Natural killer cell treated with Interleukin-12 subunit alpha and Interleukin-12 subunit beta and Interleukin-15 and Interleukin-18, amount 100 ng/mL, for 72 hours (primary cell): ENCODE measurements around the gene ROBO1. TPM values are rescaled to one million over a fixed set of nuclear protein-coding genes. Genes with fewer than 3 reads are reported as not detected.

Source experiments
- ATAC-seq, 2 donors: fragments of 150-1000 bp; cut with Tn5 transposase in 1 of 2; sonication (Bioruptor Pico), chemical (Tn5 transposase) in 1 of 2; 2 replicates each; pipeline ENCODE4 v1.10.0; 2021
- DNase-seq: peaks from one replicate; pipeline ENCODE4 v3.0.0; 2022; ENCODE audit warnings: low spot score
- H3K27ac Mint-ChIP-seq, 2 donors: 1 replicate in 1 of 2; 2 replicates in 1 of 2; pipeline ENCODE4 v1.8.0; 2022; ENCODE audit warnings: mixed read lengths in 2 of 2, mild to moderate bottlenecking in 1 of 2, moderate library complexity in 1 of 2
- H3K27me3 Mint-ChIP-seq, 2 donors: 1 replicate in 1 of 2; 2 replicates in 1 of 2; pipeline ENCODE4 v1.8.0; 2022; ENCODE audit warnings: mixed read lengths in 2 of 2
- H3K36me3 Mint-ChIP-seq: one replicate; pipeline ENCODE4 v1.8.0; 2022; ENCODE audit warnings: mixed read lengths
- H3K4me1 Mint-ChIP-seq, 2 donors: 1 replicate in 1 of 2; 2 replicates in 1 of 2; pipeline ENCODE4 v1.8.0; 2022; ENCODE audit warnings: low read depth in 2 of 2, mixed read lengths in 2 of 2, mild to moderate bottlenecking in 1 of 2
- H3K4me3 Mint-ChIP-seq: one replicate; pipeline ENCODE4 v1.8.0; 2022; ENCODE audit warnings: mixed read lengths
- H3K9me3 Mint-ChIP-seq: 2 replicates; pipeline ENCODE4 v1.8.0; 2022; ENCODE audit warnings: mixed read lengths
- total RNA-seq, 2 donors: library from RNA; stranded (reverse); gene quantifications; one replicate each; pipeline ENCODE4 v1.2.3, GENCODE V29; 2022

Gene ROBO1
- total RNA-seq, 2 donors from 2014 or later = 0.05 TPM; not detected in 1

DNA sequence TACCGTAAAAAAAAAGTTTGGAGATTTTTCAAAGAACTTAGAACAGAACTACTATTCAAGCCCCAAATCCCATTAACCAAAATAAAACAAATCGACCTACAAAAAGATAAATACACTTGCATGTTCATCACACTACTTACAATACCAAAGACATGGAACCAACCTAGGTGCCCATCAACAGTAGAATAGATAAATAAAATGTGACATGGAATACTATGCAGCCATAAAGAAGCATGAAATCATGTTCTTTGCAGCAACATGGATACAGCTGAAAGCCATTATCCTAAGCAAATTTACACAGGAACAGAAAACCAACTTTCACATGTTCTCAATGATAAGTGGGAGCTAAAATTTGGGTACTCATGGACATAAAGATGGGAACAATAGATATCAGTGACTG, 768.7 kb downstream of the ROBO1 start:
- peaks cover 21% of the 10 kb centered on the region for H3K9me3 Mint-ChIP-seq
- no peak for ATAC-seq
- peaks cover 7% of the 10 kb centered on the region for H3K36me3 Mint-ChIP-seq
- no peak overlapping the region for H3K4me3 Mint-ChIP-seq
- H3K27me3 Mint-ChIP-seq = no peaks in the 10 kb centered on the region
- no peak overlapping the region for H3K27ac Mint-ChIP-seq
- no peaks in the 10 kb centered on the region for H3K4me1 Mint-ChIP-seq
- no peak for DNase-seq

- ATAC-seq = no peak
- H3K9me3 Mint-ChIP-seq = peaks cover 14% of the 10 kb centered on the region
- H3K36me3 Mint-ChIP-seq = peaks cover 6% of the 10 kb centered on the region
- H3K4me3 Mint-ChIP-seq = no peak overlapping the region
- no peak for DNase-seq
- no peaks in the 10 kb centered on the region for H3K4me1 Mint-ChIP-seq
- no peaks in the 10 kb centered on the region for H3K27me3 Mint-ChIP-seq
- H3K27ac Mint-ChIP-seq = no peak overlapping the region
Observed at GRCh38 chr3:78995087-78995486, 772.7 kb downstream of the ROBO1 start.

GRCh38 chr3:78994174-78995027, 773.4 kb downstream of the ROBO1 start:
- ATAC-seq = no peak
- H3K36me3 Mint-ChIP-seq = peaks cover 6% of the 10 kb centered on the region
- peaks cover 14% of the 10 kb centered on the region for H3K9me3 Mint-ChIP-seq
- H3K27me3 Mint-ChIP-seq = no peaks in the 10 kb centered on the region
- no peak for DNase-seq
- no peak overlapping the region for H3K27ac Mint-ChIP-seq
- no peaks in the 10 kb centered on the region for H3K4me1 Mint-ChIP-seq
- no peak overlapping the region for H3K4me3 Mint-ChIP-seq

GRCh38 chr3:78993375-78993774, 774.4 kb downstream of the ROBO1 start:
- ATAC-seq = no peak
- no peaks in the 10 kb centered on the region for H3K27me3 Mint-ChIP-seq
- no peak for DNase-seq
- H3K9me3 Mint-ChIP-seq = peaks cover 10% of the 10 kb centered on the region
- H3K4me1 Mint-ChIP-seq = no peaks in the 10 kb centered on the region
- no peak overlapping the region for H3K27ac Mint-ChIP-seq
- no peak overlapping the region for H3K4me3 Mint-ChIP-seq
- peaks cover under 1% of the 10 kb centered on the region for H3K36me3 Mint-ChIP-seq

DNA sequence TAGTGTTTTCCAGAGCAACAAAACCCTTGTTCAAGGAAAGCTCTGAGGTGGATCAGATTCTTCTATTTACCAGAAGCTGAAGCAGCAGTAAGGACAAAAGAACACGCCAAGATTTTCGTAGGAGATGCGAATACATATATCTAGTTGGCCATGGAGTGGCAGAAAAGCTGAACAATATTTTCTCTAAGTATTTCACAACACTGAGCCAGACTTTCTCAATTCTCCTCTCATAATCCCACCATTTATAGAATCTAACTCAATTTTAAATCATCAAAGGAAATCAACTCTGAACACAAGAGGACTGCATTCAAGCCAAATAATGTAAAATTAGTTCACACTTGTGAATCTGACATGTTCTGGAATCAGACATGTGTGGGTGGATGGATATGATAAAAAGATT, 775.0 kb downstream of the ROBO1 start:
- H3K4me3 Mint-ChIP-seq = no peak overlapping the region
- H3K36me3 Mint-ChIP-seq = no peaks in the 10 kb centered on the region
- ATAC-seq = no peak
- H3K27me3 Mint-ChIP-seq = no peaks in the 10 kb centered on the region
- H3K4me1 Mint-ChIP-seq = no peaks in the 10 kb centered on the region
- DNase-seq = no peak
- no peak overlapping the region for H3K27ac Mint-ChIP-seq
- peaks cover 10% of the 10 kb centered on the region for H3K9me3 Mint-ChIP-seq

DNA sequence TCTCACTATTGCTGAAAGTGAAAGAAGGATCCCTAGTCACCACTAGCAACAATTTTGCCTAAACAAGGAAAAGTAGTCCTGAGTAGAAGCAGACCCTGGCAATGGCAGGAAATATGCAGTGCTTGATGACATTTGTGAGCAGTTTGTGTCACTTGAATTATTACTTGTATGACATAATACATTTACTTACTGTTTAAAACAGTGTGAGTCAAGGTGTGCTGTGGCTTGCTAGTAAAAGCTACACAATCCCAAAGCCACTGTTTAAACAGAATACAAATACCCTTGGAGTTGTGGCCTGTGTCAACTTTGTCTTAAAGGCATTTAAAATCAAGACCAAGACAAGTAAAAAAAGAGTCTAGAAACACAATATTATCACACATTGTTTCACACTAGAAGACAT, 775.4 kb downstream of the ROBO1 start:
- no peaks in the 10 kb centered on the region for H3K36me3 Mint-ChIP-seq
- ATAC-seq (no peak), DNase-seq (no peak)
- no peak overlapping the region for H3K4me3 Mint-ChIP-seq
- peaks cover 6% of the 10 kb centered on the region for H3K9me3 Mint-ChIP-seq
- no peaks in the 10 kb centered on the region for H3K4me1 Mint-ChIP-seq
- no peak overlapping the region for H3K27ac Mint-ChIP-seq
- no peaks in the 10 kb centered on the region for H3K27me3 Mint-ChIP-seq

DNA sequence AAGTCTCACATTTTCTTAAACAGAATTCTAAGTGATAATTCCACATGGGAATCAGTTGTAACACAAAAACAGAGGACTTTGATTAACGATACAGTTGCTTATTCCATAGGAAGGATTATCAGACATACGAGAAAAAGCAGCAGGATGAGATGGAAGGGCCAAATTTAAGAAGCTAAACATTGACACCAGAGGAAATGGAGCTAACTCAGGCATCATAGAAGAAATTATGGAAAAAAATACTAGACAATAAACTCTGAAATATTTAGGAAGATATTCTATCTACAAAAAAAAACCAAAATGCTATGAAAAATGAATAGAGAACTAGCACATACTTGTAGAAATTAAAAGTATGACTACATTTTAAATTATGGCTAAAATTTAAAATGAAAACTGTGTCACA, 776.1 kb downstream of the ROBO1 start:
- no peak overlapping the region for H3K4me3 Mint-ChIP-seq
- no peaks in the 10 kb centered on the region for H3K4me1 Mint-ChIP-seq
- H3K27ac Mint-ChIP-seq = no peak overlapping the region
- peaks cover 7% of the 10 kb centered on the region for H3K9me3 Mint-ChIP-seq
- no peaks in the 10 kb centered on the region for H3K27me3 Mint-ChIP-seq
- no peak for DNase-seq
- ATAC-seq = no peak
- H3K36me3 Mint-ChIP-seq = no peaks in the 10 kb centered on the region

DNA sequence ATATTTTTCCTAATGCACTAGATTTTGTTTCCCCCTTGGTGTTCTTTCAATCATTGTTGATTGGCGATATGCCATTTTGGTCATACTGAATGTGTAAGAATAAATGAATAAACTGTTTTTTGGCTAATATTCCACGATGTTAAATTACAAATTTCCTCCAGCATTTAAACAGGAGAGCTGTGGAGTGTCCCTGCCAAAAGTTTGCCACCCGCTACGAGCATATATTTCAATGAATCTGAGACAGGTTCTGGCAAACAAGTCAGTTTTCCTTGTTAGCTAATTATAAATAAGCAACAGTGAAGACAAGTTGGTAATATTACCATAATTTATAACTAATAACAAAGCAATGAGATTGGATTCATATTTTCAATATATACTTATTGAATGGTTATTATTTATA, 777.6 kb downstream of the ROBO1 start:
- no peaks in the 10 kb centered on the region for H3K36me3 Mint-ChIP-seq
- ATAC-seq (no peak), DNase-seq (no peak)
- no peaks in the 10 kb centered on the region for H3K4me1 Mint-ChIP-seq
- no peak overlapping the region for H3K27ac Mint-ChIP-seq
- H3K27me3 Mint-ChIP-seq = no peaks in the 10 kb centered on the region
- H3K4me3 Mint-ChIP-seq = no peak overlapping the region
- peaks cover 3% of the 10 kb centered on the region for H3K9me3 Mint-ChIP-seq

DNA sequence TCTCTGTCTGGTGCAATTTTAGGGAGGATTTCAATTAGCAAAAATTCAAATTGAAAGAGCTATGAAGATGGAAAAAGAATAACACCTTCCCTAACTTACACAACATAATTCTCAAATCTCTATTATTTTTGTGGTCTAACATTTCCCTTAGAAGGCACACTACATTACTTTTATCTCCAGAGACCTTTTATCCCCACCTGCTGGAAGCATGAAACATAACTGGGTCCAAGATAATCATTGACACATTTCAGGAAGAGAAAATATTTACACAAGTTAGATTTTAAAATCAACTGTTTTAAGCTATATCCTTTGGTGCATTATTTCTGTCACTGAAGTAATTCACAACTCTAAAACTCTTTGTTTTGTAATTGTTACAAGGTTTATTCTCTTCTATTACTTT, 779.5 kb downstream of the ROBO1 start:
- Mint-ChIP-seq H3K27ac (no peak overlapping the region), H3K4me3 (no peak overlapping the region), H3K9me3 (peaks cover 3% of the 10 kb centered on the region), H3K36me3 (no peaks in the 10 kb centered on the region), H3K27me3 (no peaks in the 10 kb centered on the region), H3K4me1 (no peaks in the 10 kb centered on the region)
- DNase-seq (no peak), ATAC-seq (no peak)

DNA sequence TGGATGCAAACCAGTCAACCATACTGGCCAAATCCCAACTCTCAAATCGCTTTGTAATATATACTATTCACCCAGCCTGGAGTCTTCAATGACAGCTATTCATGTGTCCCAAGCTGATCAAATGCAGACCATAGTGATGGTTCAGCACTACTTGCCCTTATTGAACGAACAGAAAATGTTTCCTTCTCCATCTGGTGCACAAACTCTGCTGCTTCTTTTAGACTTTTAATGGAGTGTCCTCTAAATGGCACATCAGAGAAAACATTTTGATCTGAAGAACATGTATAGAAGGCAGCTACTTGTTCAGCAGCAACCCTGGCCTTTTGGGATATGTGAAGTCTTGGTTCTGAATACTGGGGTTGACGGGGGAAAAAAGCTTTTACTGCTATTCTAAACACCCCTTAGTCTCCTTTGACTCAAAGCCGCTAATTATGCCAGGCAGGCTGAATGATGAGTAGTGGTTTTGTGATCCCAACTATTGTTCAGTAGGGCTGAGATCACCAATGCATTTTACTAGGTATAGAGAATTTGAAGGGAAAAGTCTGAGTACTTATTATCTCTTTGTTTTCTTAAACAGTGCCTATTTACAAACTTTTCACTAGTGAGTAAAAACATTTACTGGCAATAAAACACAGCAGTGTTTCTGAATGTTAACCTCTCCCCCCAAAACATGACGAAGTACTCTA, 781.2 kb downstream of the ROBO1 start:
- no peak overlapping the region for H3K27ac Mint-ChIP-seq

GRCh38 chr3:78985981-78986380, 781.8 kb downstream of the ROBO1 start:
- H3K27me3 Mint-ChIP-seq = no peaks in the 10 kb centered on the region
- DNase-seq (no peak), ATAC-seq (no peak)
- H3K4me1 Mint-ChIP-seq = no peaks in the 10 kb centered on the region
- H3K9me3 Mint-ChIP-seq = peaks cover 3% of the 10 kb centered on the region
- H3K4me3 Mint-ChIP-seq = no peak overlapping the region
- H3K36me3 Mint-ChIP-seq = peaks cover 8% of the 10 kb centered on the region
- no peak overlapping the region for H3K27ac Mint-ChIP-seq

More for the DNA sequence above, 781.2 kb downstream of the ROBO1 start:
- Mint-ChIP-seq H3K27me3 (no peaks in the 10 kb centered on the region), H3K4me1 (no peaks in the 10 kb centered on the region), H3K9me3 (peaks cover 3% of the 10 kb centered on the region), H3K36me3 (peaks cover 6% of the 10 kb centered on the region), H3K4me3 (no peak overlapping the region)
- ATAC-seq (no peak), DNase-seq (no peak)

- Mint-ChIP-seq H3K27ac (no peak overlapping the region), H3K27me3 (no peaks in the 10 kb centered on the region), H3K36me3 (peaks cover 8% of the 10 kb centered on the region), H3K9me3 (no peaks in the 10 kb centered on the region), H3K4me3 (no peak overlapping the region), H3K4me1 (no peaks in the 10 kb centered on the region)
- no peak for ATAC-seq
- no peak for DNase-seq
Observed at GRCh38 chr3:78979028-78979427, 788.8 kb downstream of the ROBO1 start.

DNA sequence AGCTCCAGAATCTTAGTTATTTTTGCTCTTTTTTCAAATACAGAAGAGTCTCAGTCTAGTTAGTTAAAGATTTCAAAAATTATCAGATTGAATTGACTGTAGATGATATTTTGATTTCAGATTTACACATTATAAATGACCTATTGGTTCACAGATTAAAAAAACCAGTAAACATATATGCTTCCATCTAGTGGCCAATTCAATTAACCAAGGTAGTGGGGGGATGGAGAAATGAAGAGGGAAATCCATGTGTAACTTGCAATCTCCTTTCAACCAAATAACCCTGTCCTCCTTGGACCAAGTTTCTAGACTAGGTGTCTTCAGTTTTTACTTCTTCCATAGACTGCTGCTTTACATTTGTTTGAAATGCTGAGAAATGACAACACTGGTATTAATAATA, 789.8 kb downstream of the ROBO1 start:
- Mint-ChIP-seq H3K4me1 (no peaks in the 10 kb centered on the region), H3K36me3 (peaks cover 8% of the 10 kb centered on the region), H3K27ac (no peak overlapping the region), H3K4me3 (no peak overlapping the region), H3K27me3 (no peaks in the 10 kb centered on the region), H3K9me3 (peaks cover 3% of the 10 kb centered on the region)
- ATAC-seq = no peak
- no peak for DNase-seq

- Mint-ChIP-seq H3K9me3 (peaks cover 3% of the 10 kb centered on the region), H3K27ac (no peak overlapping the region), H3K4me1 (no peaks in the 10 kb centered on the region), H3K27me3 (no peaks in the 10 kb centered on the region), H3K4me3 (no peak overlapping the region), H3K36me3 (peaks cover 7% of the 10 kb centered on the region)
- ATAC-seq (no peak), DNase-seq (no peak)
Observed at GRCh38 chr3:78977073-78977472, 790.7 kb downstream of the ROBO1 start.
